GM21526 (cell line): Measurements from ENCODE around the gene TUB.

Experiments
- ATAC-seq: cut with Tn5 transposase; IDR thresholded peaks from one replicate; pipeline ENCODE4 v1.9.1; 2021; ENCODE audit warnings: moderate library complexity; ENCODE audit not compliant: unreplicated experiment, low FRiP score

The TUB gene

DNA sequence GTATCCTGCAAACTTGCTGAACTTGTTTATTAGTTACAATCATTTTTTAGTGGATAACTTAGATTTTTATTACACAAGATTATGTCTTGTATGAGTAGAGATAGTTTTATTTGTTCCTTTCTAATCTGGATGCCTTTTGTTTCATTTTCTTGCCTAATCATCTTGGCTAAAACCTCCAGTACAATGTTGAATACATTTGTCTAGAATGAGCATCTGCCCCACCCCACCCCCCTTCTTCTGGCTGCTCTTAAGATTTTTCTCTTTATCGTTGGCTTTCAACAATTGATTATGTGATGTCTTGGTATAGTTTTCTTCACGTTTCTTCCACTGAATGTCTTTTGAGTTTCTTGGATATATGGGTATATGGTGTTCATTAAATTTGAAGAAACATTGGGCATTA lies 37.3 kb upstream of the TUB start:
- ATAC-seq = no peak

GRCh38 chr11:8045839-8046238 lies 35.2 kb upstream of the TUB start:
- ATAC-seq = no peak

DNA sequence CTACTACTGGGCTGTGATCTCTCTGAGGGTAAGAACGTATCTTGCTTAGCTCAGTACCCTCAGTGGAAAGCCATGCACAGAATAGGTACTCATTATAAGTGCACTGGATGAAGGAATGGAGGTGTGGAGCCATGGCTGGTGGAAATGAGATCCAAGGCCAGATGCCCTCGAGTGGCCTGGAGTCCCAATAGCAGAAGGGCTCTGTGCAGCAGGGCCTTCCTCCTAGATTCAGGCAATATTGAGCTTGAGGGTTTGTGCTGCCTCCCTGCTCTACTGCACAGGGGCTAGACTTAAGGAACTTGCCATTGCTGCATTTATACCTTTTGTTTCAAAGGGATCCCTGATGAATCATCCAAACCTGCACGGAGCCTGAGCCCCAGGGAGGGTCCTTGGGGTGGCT lies 33.6 kb upstream of the TUB start:
- no peak for ATAC-seq

DNA sequence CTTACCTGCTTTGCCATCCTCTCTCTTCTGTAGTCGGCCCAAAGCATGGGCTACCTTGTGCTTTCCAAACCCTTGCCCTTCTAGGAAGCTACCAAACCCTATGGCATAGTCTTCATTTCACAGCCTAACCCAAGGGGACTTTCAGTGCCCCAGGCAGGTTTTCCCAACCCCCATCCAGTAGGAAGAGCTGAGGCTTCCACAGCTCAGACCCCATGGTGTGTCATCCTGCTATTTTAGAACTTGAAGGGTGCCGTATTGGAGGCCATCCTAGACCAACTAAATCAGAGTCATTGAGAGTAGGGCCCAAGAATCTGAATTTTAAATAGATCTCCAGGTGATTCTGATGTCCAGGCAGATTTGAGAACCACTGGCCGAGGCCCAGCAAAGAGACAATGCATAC lies 31.9 kb upstream of the TUB start:
- no peak for ATAC-seq

- ATAC-seq = no peak
These were observed 25.7 kb upstream of the TUB start for GRCh38 chr11:8055091-8055835.

- ATAC-seq = no peak
These were observed 25.0 kb upstream of the TUB start for GRCh38 chr11:8055836-8056526.

- ATAC-seq = no peak
These were observed 24.1 kb upstream of the TUB start for GRCh38 chr11:8056810-8057463.

GRCh38 chr11:8058216-8058615 lies 22.8 kb upstream of the TUB start:
- no peak for ATAC-seq

- no peak for ATAC-seq
These were observed 22.0 kb upstream of the TUB start for GRCh38 chr11:8059030-8059429.

GRCh38 chr11:8059571-8060011 lies 21.4 kb upstream of the TUB start:
- no peak for ATAC-seq

DNA sequence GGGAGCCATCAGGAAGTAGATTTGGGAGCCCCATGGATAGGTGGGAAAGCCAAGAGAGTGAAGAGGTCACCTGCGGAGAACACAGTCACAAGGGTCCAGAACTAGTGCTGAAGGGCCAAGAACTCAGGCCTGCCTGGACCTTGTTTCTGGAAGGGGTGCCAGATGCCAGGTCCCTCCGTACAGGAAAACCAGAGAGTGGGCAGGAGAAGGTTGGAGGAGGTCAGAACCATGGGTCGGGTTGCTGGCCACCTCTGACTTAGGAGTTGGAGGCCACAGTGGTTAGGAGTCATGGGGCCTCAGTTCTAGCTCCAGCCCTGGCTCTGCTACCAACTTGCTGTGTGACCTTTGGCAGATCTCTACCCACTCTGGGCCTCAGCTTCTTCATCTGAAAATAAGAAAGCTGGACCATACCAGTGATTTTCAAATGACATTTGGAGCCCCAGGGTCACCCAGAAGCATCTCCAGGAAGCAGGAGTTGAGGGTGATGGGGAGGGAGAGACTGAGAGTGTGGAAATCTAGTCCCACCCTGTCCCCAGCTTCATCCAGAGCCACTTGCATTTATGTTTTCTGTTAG lies 20.8 kb upstream of the TUB start:
- ATAC-seq = no peak

DNA sequence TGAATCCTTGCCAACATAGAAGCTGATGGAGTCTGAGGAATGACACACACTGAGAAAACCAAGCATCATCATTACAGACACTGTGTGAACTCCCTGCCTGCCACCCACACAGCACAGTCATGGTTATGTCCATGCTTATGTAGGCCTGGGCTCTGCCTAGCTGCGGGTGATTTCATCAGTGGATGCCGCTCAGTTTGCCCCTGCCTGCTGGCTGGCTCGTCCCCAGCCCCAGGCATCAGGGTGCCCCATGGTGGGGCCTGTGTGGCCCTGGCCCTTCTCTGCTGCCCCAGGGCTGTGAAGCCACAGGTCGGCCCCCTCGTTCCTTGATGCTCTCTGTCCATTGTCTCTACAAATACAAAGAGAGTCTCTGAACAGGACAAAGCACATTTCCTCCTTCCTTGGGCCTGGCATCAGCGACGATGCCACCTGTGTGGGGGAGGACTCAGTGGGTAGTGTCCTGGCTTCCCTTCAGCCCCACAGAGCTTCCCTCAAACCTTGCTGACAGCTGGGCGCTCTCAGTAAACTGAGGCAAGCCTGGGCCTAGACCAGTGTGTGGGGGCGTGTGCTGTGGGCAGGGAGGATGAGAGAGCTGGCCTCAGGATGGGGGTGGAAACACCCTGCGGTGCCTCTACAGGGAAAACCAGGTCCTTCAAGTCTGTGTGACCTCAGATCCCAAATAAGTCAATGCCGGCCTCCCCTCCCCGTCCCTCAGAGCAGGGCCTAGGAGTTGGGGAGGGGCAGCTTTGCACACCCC lies 20.0 kb upstream of the TUB start:
- ATAC-seq = no peak

DNA sequence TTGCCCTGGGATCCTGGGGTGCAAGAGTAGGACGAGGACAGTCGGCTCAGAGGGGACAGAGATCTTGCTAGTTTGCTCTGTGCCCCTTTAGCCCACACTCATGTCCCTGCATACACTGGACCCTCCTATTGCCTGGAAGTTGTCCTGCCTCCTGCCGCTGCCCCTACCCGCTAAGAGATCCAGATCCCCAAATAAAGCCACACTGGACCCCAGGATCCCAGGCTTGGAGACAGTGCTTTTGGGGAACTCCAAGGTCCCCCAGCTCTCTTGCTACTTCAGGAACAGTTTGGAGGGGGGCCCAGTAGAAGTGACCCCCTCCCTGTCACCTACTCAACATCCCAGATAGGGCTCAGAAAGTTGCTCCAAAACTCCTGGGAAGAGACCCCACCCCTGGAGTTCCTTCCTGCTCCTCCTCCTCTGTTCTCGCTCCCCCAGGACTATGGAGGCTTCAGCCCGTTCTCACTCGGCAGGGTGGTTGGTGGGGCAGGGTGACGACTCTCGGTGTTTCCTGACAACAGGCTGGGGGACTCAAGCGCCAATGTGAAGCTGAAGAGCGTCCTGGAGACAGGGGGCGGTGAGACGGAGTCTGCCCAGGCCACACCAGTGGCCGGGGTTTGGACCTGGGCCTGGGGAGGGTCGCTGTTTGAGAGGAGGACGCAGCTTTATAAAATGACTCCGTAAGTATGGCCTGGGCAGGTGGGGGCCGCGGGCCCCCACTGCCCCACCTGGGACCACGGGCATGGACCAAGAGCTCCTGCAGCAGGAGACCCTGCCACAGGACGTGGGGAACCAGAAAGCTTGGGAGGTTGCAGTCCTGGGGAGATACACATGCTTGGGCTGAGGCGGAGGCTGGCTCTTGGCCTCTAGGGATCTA lies 19.2 kb upstream of the TUB start:
- no peak for ATAC-seq

DNA sequence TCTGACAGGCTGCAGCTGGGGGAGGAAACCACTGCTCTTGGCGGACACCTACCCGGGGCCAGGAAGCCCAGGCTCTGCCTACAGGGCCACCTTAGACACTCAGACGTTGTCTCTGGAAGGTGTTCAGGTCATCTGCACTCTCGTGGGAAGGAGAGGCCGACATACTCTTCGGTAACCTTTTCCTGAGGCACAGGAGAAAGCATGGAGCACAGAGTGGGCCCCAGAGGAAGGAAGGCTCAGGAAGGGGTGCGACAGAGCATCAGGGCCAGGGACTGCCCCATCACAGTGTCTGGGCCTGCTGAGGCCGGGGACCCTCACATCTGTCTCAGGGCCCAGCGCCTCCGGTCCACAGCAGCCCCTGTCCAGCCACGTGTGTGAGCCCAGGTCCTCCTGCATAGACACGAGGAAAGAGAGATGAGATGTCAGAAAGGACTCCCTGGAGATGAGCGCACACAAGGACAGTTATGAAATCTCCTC lies 18.2 kb upstream of the TUB start:
- ATAC-seq = no peak

- no peak for ATAC-seq
These were observed 17.7 kb upstream of the TUB start for GRCh38 chr11:8063324-8063723.

DNA sequence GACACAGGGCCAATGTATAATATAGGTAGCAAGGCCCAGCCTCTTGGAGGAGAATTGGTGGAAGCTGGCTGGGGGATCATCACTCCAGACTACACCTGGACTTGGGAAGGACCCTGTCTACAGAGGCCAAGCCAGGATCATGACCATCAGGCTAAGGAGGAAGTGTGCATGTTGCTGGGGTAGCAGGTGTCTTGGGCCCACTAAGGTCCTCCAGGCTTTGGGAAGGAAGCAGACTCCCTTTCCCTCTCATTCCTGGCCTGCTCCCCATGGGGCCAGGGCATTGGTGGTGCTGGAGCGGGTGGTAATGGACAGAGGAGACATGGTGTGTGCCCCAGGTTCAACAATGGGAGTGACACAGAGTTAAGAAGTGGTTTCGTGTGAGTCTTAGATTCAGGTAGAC lies 16.0 kb upstream of the TUB start:
- ATAC-seq = no peak

- ATAC-seq = no peak
These were observed 14.7 kb upstream of the TUB start for GRCh38 chr11:8066036-8066910.

DNA sequence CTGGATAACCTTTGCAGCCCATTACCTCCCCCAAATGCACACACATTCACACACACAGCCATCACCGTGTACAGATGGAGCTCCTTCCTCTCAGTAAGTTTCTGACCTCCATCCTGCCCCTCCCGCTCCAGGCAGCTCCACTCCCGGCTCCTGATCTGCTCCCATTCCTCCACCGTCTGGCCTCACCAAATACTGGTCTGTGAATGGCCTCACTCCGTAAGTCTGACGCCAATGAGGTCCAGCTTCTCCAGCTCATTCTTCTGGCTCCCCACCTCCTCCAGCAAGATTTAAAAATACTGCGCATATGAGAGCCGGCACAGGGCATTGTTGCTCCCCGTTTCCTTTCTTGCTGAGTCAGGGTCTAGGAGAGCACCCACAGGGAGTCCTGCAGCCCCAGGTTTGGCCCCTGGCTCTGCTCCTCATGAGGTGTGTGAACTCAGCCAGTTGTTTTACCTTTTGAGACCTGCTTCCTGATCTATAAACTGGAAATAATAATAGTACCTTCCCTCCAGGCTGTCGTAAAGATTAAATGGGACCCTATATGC lies 14.0 kb upstream of the TUB start:
- ATAC-seq = no peak
